Measurements from ENCODE around the gene NDC1.

DNA sequence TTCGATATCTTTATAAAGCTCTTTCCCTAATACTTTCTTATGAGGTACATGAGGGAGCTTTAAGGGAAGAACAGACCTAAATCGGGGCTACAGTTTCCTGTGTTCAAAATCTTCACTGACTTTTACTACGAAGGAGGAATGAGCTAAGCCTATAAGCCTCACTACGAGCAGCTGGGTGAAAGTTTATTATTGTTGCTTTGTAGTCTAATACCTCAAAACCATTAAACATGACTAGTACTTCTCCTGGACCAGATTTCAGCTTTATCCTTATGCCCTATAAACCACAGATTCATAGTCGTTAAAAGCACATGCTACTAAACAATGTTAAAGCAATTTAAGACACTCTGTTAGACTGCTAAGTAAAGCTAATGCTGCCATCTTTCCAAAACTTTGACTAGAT lies 30.2 kb downstream of the NDC1 start:
- TF ChIP-seq, protein P1, sequence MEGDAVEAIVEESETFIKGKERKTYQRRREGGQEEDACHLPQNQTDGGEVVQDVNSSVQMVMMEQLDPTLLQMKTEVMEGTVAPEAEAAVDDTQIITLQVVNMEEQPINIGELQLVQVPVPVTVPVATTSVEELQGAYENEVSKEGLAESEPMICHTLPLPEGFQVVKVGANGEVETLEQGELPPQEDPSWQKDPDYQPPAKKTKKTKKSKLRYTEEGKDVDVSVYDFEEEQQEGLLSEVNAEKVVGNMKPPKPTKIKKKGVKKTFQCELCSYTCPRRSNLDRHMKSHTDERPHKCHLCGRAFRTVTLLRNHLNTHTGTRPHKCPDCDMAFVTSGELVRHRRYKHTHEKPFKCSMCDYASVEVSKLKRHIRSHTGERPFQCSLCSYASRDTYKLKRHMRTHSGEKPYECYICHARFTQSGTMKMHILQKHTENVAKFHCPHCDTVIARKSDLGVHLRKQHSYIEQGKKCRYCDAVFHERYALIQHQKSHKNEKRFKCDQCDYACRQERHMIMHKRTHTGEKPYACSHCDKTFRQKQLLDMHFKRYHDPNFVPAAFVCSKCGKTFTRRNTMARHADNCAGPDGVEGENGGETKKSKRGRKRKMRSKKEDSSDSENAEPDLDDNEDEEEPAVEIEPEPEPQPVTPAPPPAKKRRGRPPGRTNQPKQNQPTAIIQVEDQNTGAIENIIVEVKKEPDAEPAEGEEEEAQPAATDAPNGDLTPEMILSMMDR (conservative IDR thresholded peaks at IDR 0.05; ENCODE audit: low read depth, low read length), result no peak
- TF ChIP-seq, protein P2, sequence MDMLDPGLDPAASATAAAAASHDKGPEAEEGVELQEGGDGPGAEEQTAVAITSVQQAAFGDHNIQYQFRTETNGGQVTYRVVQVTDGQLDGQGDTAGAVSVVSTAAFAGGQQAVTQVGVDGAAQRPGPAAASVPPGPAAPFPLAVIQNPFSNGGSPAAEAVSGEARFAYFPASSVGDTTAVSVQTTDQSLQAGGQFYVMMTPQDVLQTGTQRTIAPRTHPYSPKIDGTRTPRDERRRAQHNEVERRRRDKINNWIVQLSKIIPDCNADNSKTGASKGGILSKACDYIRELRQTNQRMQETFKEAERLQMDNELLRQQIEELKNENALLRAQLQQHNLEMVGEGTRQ (IDR thresholded peaks at IDR 0.05; ENCODE audit: low read depth, low read length), result no peak
- TF ChIP-seq RAD21 (IDR thresholded peaks at IDR 0.05; ENCODE audit: low read length) (no peak), MAFK (IDR thresholded peaks at IDR 0.05; ENCODE audit: low read depth, low read length) (no peak), SMC3 (IDR thresholded peaks at IDR 0.05; ENCODE audit: low read depth, low read length) (no peak), POLR2A (IDR thresholded peaks at IDR 0.05; ENCODE audit: low read depth, low read length) (no peak), BHLHE40 (IDR thresholded peaks at IDR 0.05; ENCODE audit: low read depth, low read length) (peak; percentile 76)

Measured in IMR-90 (cell line).